ENCODE results near the gene BLTP1.

- TF ChIP-seq CTCF (tag by site-specific recombination; IDR thresholded peaks at IDR 0.05) (no peak), SP2 (tag by site-specific recombination; IDR thresholded peaks at IDR 0.05) (no peak), ZSCAN30 (tag by site-specific recombination; IDR thresholded peaks at IDR 0.05) (no peak), ZNF280C (tag by site-specific recombination; IDR thresholded peaks at IDR 0.05) (no peak), REPIN1 (tag by site-specific recombination; IDR thresholded peaks at IDR 0.05; ENCODE audit: low read depth) (no peak), GLI4 (tag by site-specific recombination; IDR thresholded peaks at IDR 0.05) (no peak), ZNF214 (tag by site-specific recombination; IDR thresholded peaks at IDR 0.05; ENCODE audit: borderline replicate concordance) (no peak), HOXA7 (CRISPR knock-in tag; IDR thresholded peaks at IDR 0.05; ENCODE audit: borderline replicate concordance) (no peak), ZNF239 (tag by site-specific recombination; IDR thresholded peaks at IDR 0.05) (no peak)
Measured at GRCh38 chr4:122170775-122171174, 18.6 kb downstream of the BLTP1 start.
